GM19397 (cell line): ENCODE results near the gene REEP6.

Experiments used
- ATAC-seq: cut with Tn5 transposase; IDR thresholded peaks from one replicate; pipeline ENCODE4 v1.9.1; 2021; ENCODE audit warnings: mild to moderate bottlenecking, moderate library complexity; ENCODE audit not compliant: unreplicated experiment

The REEP6 gene

DNA sequence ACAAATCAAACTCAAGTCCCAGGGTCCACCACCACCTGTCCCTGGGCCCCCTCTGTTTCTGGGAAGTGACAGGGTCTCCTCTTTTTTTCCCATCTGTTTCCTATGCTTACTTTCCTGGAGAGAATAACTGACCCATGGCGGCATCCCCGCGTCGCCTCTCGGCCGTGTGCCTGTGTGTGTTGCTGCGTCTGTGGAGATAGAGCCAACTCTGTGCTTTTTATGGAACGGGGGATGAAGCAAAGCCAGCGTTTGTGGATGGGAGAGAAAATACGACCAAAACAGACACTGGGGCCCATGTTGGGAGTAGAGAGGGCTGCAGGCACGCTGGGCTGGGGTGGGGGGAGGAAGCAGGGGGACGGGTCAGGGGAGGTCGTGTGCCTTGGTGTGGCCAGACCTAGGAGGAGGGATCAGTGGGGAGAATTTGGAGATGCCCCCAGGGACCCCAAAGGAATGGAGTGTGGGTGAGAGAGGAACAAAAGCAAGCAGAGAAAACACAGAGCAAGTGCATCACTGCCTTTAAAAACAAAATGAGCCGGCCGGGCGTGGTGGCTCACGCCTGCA is 49.5 kb downstream of the REEP6 start:
- no peak for ATAC-seq
